Esophagus muscularis mucosa (tissue), 4 donors: Measurements from ENCODE around the gene SH3BP2. TPM values are rescaled to one million over a fixed set of nuclear protein-coding genes. Genes with fewer than 3 reads are reported as not detected.

Source experiments
- DNase-seq: peaks from one replicate; pipeline ENCODE4 v3.0.0-alpha.2; 2017; ENCODE audit errors: extremely low spot score
- H3K27ac ChIP-seq, 4 donors: fragments of 200-600 bp; sonication (generic); replicated peaks in 1 of 4; 1 replicate in 3 of 4; 2 replicates in 1 of 4; pipeline ENCODE4 v1.5.1; 2016 to 2019; ENCODE audit warnings: mild to moderate bottlenecking in 1 of 4
- H3K27me3 ChIP-seq, 4 donors: fragments of 200-600 bp; sonication (generic); one replicate each; pipeline versions ENCODE4 v1.5.1 to v1.6.0; 2016 to 2019
- H3K36me3 ChIP-seq, 4 donors: fragments of 200-600 bp; sonication (generic); one replicate each; pipeline ENCODE4 v1.5.1; 2016 to 2019
- H3K4me1 ChIP-seq, 4 donors: fragments of 200-600 bp; sonication (generic); one replicate each; pipeline ENCODE4 v1.5.1; 2016 to 2019
- H3K4me3 ChIP-seq, 4 donors: fragments of 200-600 bp; sonication (generic); 1 replicate in 2 of 4; 2 replicates in 2 of 4; pipeline ENCODE4 v1.5.1; 2016 to 2019; ENCODE audit warnings: mild to moderate bottlenecking in 4 of 4, moderate library complexity in 1 of 4
- H3K9me3 ChIP-seq, 4 donors: fragments of 200-600 bp; sonication (generic); 1 replicate in 3 of 4; 2 replicates in 1 of 4; pipeline ENCODE4 v1.5.1; 2016 to 2019
- CTCF ChIP-seq, 3 experiments: fragments of 200-600 bp in 2 of 3; fragments of 450-650 bp in 1 of 3; sonication (generic) in 2 of 3; IDR thresholded peaks; one replicate each; pipeline ENCODE4 v1.5.1; 2017 to 2019; ENCODE audit warnings: antibody characterized with exemption in 3 of 3, mild to moderate bottlenecking in 2 of 3, moderate library complexity in 1 of 3
- EP300 ChIP-seq: sonication (generic); formaldehyde crosslinking; IDR thresholded peaks from one replicate; pipeline ENCODE4 v1.6.1; 2017; ENCODE audit warnings: antibody characterized with exemption
- POLR2A ChIP-seq: fragments of 450-650 bp; IDR thresholded peaks from one replicate; pipeline ENCODE4 v1.6.1; 2017; ENCODE audit warnings: antibody characterized with exemption, moderate library complexity, mild to moderate bottlenecking, low read depth
- POLR2AphosphoS5 ChIP-seq, 2 donors: sonication (generic); formaldehyde crosslinking; IDR thresholded peaks; one replicate each; pipeline ENCODE4 v1.6.1; 2017; ENCODE audit warnings: antibody characterized with exemption in 2 of 2
- WGBS: methylation state at CpG from one replicate; pipeline ENCODE4 v1.1.5; 2018; 5-methylcytosine and 5-hydroxymethylcytosine counted together
- intact Hi-C: fragments of 100-400 bp; cut with DNase I; formaldehyde crosslinking; loops from one replicate; pipeline ENCODE4 v1.15.1; 2023
- total RNA-seq, 4 donors: library from RNA; depleted of rRNA; stranded (reverse); fragments of >200 nt; gene quantifications; one replicate each; pipeline versions ENCODE4 v1.1.0 to v1.2.1, GENCODE V29; 2016

SH3BP2 gene
- total RNA-seq, 4 donors from 2014 or later = 25.2 to 34.5 (median 31.5) TPM

- H3K4me3 ChIP-seq = peak overlapping the region; percentile 51 to 68 (median 57)
- no peaks in the 10 kb centered on the region for H3K9me3 ChIP-seq
- whole genome bisulfite sequencing = 69% methylated on average over 12 of the region's 23 CpGs
- intact Hi-C loops = loop anchor here (10.0 kb wide), 3 partner anchors 171 to 271 kb away; partner anchors contain the start of genes GRK4 and NOP14
- peaks cover 6 to 15% (median 14%) of the 10 kb centered on the region in 4 donors for H3K4me1 ChIP-seq
- peaks cover 0 to under 1% (median 0%) of the 10 kb centered on the region in 4 donors for H3K27me3 ChIP-seq
- DNase-seq = no peak
- TF ChIP-seq CTCF (IDR thresholded peaks at IDR 0.05) (no peak), POLR2AphosphoS5 (IDR thresholded peaks at IDR 0.05) (no peak), EP300 (no peak), POLR2A (no peak)
- no peaks in the 10 kb centered on the region for H3K36me3 ChIP-seq
- peak overlapping the region; percentile 57 to 76 (median 74) for H3K27ac ChIP-seq
These were observed 29.3 kb upstream of the SH3BP2 start for GRCh38 chr4:2763511-2763967.

- intact Hi-C loops = loop anchor here (10.0 kb wide), 3 partner anchors 169 to 269 kb away; partner anchors contain the start of genes GRK4 and NOP14
These were observed 26.9 kb upstream of the SH3BP2 start for GRCh38 chr4:2765832-2766526.

GRCh38 chr4:2767046-2767704 is 25.7 kb upstream of the SH3BP2 start:
- intact Hi-C loops = loop anchor here (10.0 kb wide), 3 partner anchors 168 to 268 kb away; partner anchors contain the start of genes GRK4 and NOP14
- no peaks in the 10 kb centered on the region for H3K9me3 ChIP-seq
- no peak overlapping the region for H3K4me3 ChIP-seq
- DNase-seq = no peak
- H3K27me3 ChIP-seq = peaks cover 0 to 6% (median 0%) of the 10 kb centered on the region in 4 donors
- no peak overlapping the region for H3K27ac ChIP-seq
- no peak for TF ChIP-seq EP300
- TF ChIP-seq CTCF (IDR thresholded peaks at IDR 0.05) = no peak
- TF ChIP-seq POLR2AphosphoS5 (IDR thresholded peaks at IDR 0.05) = no peak
- no peak for TF ChIP-seq POLR2A
- 90% methylated on average over 5 of the region's 5 CpGs for WGBS
- peaks cover 6 to 15% (median 14%) of the 10 kb centered on the region in 4 donors for H3K4me1 ChIP-seq
- H3K36me3 ChIP-seq = no peaks in the 10 kb centered on the region

More at GRCh38 chr4:2765832-2766526, 26.9 kb upstream of the SH3BP2 start:
- Histone ChIP-seq H3K27ac (no peak overlapping the region), H3K36me3 (no peaks in the 10 kb centered on the region), H3K9me3 (no peaks in the 10 kb centered on the region), H3K4me3 (no peak overlapping the region), H3K4me1 (peaks cover 6 to 15% (median 14%) of the 10 kb centered on the region in 4 donors), H3K27me3 (peaks cover 0 to 6% (median 0%) of the 10 kb centered on the region in 4 donors)
- DNase-seq = no peak
- no peak for TF ChIP-seq POLR2A
- TF ChIP-seq POLR2AphosphoS5 (IDR thresholded peaks at IDR 0.05) = no peak
- no peak for TF ChIP-seq CTCF (IDR thresholded peaks at IDR 0.05)
- no peak for TF ChIP-seq EP300
- WGBS = 93% methylated on average over 11 of the region's 12 CpGs

- no peak for TF ChIP-seq POLR2AphosphoS5 (IDR thresholded peaks at IDR 0.05)
- no peak for TF ChIP-seq CTCF (IDR thresholded peaks at IDR 0.05)
- no peak for TF ChIP-seq POLR2A
- no peak for TF ChIP-seq EP300
- no peak for DNase-seq
These were observed 25.2 kb upstream of the SH3BP2 start for GRCh38 chr4:2767705-2768074.

More at GRCh38 chr4:2767705-2768074, 25.2 kb upstream of the SH3BP2 start:
- Histone ChIP-seq H3K4me3 (no peak overlapping the region), H3K27ac (no peak overlapping the region), H3K27me3 (peaks cover 0 to 6% (median 0%) of the 10 kb centered on the region in 4 donors), H3K4me1 (peaks cover 6 to 15% (median 14%) of the 10 kb centered on the region in 4 donors), H3K36me3 (no peaks in the 10 kb centered on the region), H3K9me3 (no peaks in the 10 kb centered on the region)
- intact Hi-C loops = loop anchor here (10.0 kb wide), 3 partner anchors 167 to 267 kb away; partner anchors contain the start of genes GRK4 and NOP14
- WGBS = 82% methylated on average over 11 of the region's 11 CpGs
